Loucy (cell line): ENCODE data around the gene TYW3.

Source experiments
- EZH2phosphoT487 ChIP-seq: fragments of 200-600 bp; IDR thresholded peaks from 2 replicates; pipeline ENCODE4 v1.6.1; 2018; ENCODE audit warnings: antibody characterized with exemption, mild to moderate bottlenecking, moderate library complexity, borderline replicate concordance
- TF ChIP-seq, protein P1 (sequence below): fragments of 200-600 bp; sonication (generic); conservative IDR thresholded peaks from 2 replicates; pipeline ENCODE4 v1.5.1; 2014; ENCODE audit warnings: mild to moderate bottlenecking, antibody characterized with exemption, low read length

DNA sequence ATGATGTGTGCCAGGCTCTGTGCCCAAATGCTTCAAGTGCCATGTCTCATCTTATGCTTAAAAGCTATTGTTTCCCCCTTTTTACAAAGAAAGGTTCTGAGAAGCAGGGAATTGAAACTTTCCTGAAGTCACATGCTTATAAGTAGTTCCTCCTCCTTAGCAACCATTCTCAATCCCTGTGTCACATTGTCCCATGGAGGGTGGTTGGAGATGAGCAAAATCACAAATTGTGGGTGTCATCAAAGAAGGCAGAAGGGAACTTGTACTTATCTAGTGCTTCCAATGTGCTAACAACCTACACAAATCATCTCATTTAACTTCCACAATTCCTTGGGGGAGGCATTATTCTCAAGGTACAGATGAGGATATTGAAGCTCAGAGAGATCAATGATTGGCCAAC, 49.3 kb upstream of the TYW3 start:
- TF ChIP-seq, protein P1, sequence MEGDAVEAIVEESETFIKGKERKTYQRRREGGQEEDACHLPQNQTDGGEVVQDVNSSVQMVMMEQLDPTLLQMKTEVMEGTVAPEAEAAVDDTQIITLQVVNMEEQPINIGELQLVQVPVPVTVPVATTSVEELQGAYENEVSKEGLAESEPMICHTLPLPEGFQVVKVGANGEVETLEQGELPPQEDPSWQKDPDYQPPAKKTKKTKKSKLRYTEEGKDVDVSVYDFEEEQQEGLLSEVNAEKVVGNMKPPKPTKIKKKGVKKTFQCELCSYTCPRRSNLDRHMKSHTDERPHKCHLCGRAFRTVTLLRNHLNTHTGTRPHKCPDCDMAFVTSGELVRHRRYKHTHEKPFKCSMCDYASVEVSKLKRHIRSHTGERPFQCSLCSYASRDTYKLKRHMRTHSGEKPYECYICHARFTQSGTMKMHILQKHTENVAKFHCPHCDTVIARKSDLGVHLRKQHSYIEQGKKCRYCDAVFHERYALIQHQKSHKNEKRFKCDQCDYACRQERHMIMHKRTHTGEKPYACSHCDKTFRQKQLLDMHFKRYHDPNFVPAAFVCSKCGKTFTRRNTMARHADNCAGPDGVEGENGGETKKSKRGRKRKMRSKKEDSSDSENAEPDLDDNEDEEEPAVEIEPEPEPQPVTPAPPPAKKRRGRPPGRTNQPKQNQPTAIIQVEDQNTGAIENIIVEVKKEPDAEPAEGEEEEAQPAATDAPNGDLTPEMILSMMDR = no peak
- TF ChIP-seq EZH2phosphoT487 = no peak
